Mononuclear cell (primary cell): ENCODE data around the gene CERK. TPM values are rescaled to one million over a fixed set of nuclear protein-coding genes. Genes with fewer than 3 reads are reported as not detected.

ENCODE experiments used
- H3K27me3 ChIP-seq: 2 replicates; pipeline ENCODE4 v1.6.0; 2011; ENCODE audit warnings: low read length, control low read depth; ENCODE audit not compliant: insufficient read depth
- H3K4me1 ChIP-seq: 2 replicates; pipeline ENCODE4 v1.5.1; 2011; ENCODE audit warnings: mild to moderate bottlenecking, low read length, control low read depth; ENCODE audit not compliant: insufficient read depth
- H3K4me3 ChIP-seq: 2 replicates; pipeline ENCODE4 v1.5.1; 2011; ENCODE audit warnings: mild to moderate bottlenecking, low read length, moderate library complexity
- H3K9me3 ChIP-seq: 2 replicates; pipeline ENCODE4 v1.5.1; 2011; ENCODE audit warnings: low read depth, mild to moderate bottlenecking, control low read depth, low read length
- total RNA-seq: library from RNA; depleted of rRNA; stranded (reverse); fragments of >200 nt; gene quantifications from one replicate; pipeline ENCODE4 v1.2.3, GENCODE V29; 2012

CERK gene
- total RNA-seq, 1 donor = 53.8 TPM

- no peaks in the 10 kb centered on the region for H3K27me3 ChIP-seq
- no peaks in the 10 kb centered on the region for H3K9me3 ChIP-seq
- peaks cover 25% of the 10 kb centered on the region for H3K4me1 ChIP-seq
- H3K4me3 ChIP-seq = no peak overlapping the region
These were observed 60.6 kb downstream of the CERK start for GRCh38 chr22:46677323-46678002.

- Histone ChIP-seq H3K4me1 (peaks cover 25% of the 10 kb centered on the region), H3K9me3 (no peaks in the 10 kb centered on the region), H3K27me3 (no peaks in the 10 kb centered on the region), H3K4me3 (no peak overlapping the region)
These were observed 61.2 kb downstream of the CERK start for GRCh38 chr22:46676881-46677280.

- no peaks in the 10 kb centered on the region for H3K27me3 ChIP-seq
- no peaks in the 10 kb centered on the region for H3K9me3 ChIP-seq
- peaks cover 25% of the 10 kb centered on the region for H3K4me1 ChIP-seq
- no peak overlapping the region for H3K4me3 ChIP-seq
These were observed 61.6 kb downstream of the CERK start for GRCh38 chr22:46676479-46676878.

GRCh38 chr22:46675938-46676337 lies 62.1 kb downstream of the CERK start:
- no peak overlapping the region for H3K4me3 ChIP-seq
- no peaks in the 10 kb centered on the region for H3K9me3 ChIP-seq
- no peaks in the 10 kb centered on the region for H3K27me3 ChIP-seq
- H3K4me1 ChIP-seq = peaks cover 25% of the 10 kb centered on the region

- H3K4me1 ChIP-seq = peaks cover 25% of the 10 kb centered on the region
- no peaks in the 10 kb centered on the region for H3K27me3 ChIP-seq
These were observed 62.6 kb downstream of the CERK start for GRCh38 chr22:46675479-46675878.

GRCh38 chr22:46674906-46675305 lies 63.1 kb downstream of the CERK start:
- peak overlapping the region; percentile 13 for H3K4me3 ChIP-seq
- H3K4me1 ChIP-seq = peaks cover 25% of the 10 kb centered on the region
- H3K27me3 ChIP-seq = no peaks in the 10 kb centered on the region
- no peaks in the 10 kb centered on the region for H3K9me3 ChIP-seq

More at GRCh38 chr22:46675479-46675878, 62.6 kb downstream of the CERK start:
- H3K9me3 ChIP-seq = no peaks in the 10 kb centered on the region
- H3K4me3 ChIP-seq = no peak overlapping the region

- no peaks in the 10 kb centered on the region for H3K27me3 ChIP-seq
These were observed 63.7 kb downstream of the CERK start for GRCh38 chr22:46674367-46674781.

GRCh38 chr22:46673662-46674236 lies 64.3 kb downstream of the CERK start:
- Histone ChIP-seq H3K4me1 (peaks cover 25% of the 10 kb centered on the region), H3K9me3 (no peaks in the 10 kb centered on the region), H3K27me3 (no peaks in the 10 kb centered on the region), H3K4me3 (peak overlapping the region; percentile 13)

More at GRCh38 chr22:46674367-46674781, 63.7 kb downstream of the CERK start:
- Histone ChIP-seq H3K9me3 (no peaks in the 10 kb centered on the region), H3K4me3 (peak overlapping the region; percentile 13), H3K4me1 (peaks cover 25% of the 10 kb centered on the region)

- Histone ChIP-seq H3K4me3 (no peak overlapping the region), H3K9me3 (no peaks in the 10 kb centered on the region), H3K4me1 (peaks cover 25% of the 10 kb centered on the region), H3K27me3 (no peaks in the 10 kb centered on the region)
These were observed 64.8 kb downstream of the CERK start for GRCh38 chr22:46673205-46673604.

- Histone ChIP-seq H3K4me1 (peaks cover 25% of the 10 kb centered on the region), H3K9me3 (no peaks in the 10 kb centered on the region), H3K27me3 (no peaks in the 10 kb centered on the region), H3K4me3 (no peak overlapping the region)
These were observed 65.3 kb downstream of the CERK start for GRCh38 chr22:46672731-46673130.

- Histone ChIP-seq H3K4me1 (peaks cover 25% of the 10 kb centered on the region), H3K27me3 (no peaks in the 10 kb centered on the region), H3K9me3 (no peaks in the 10 kb centered on the region), H3K4me3 (no peak overlapping the region)
These were observed 66.1 kb downstream of the CERK start for GRCh38 chr22:46671824-46672432.

- Histone ChIP-seq H3K9me3 (no peaks in the 10 kb centered on the region), H3K4me1 (peaks cover 13% of the 10 kb centered on the region), H3K27me3 (no peaks in the 10 kb centered on the region), H3K4me3 (no peak overlapping the region)
These were observed 68.9 kb downstream of the CERK start for GRCh38 chr22:46669201-46669600.

GRCh38 chr22:46668116-46668515 lies 69.9 kb downstream of the CERK start:
- Histone ChIP-seq H3K27me3 (no peaks in the 10 kb centered on the region), H3K9me3 (no peaks in the 10 kb centered on the region)

GRCh38 chr22:46667245-46667623 lies 70.8 kb downstream of the CERK start:
- H3K27me3 ChIP-seq = no peaks in the 10 kb centered on the region
- no peaks in the 10 kb centered on the region for H3K9me3 ChIP-seq

More at GRCh38 chr22:46668116-46668515, 69.9 kb downstream of the CERK start:
- H3K4me3 ChIP-seq = no peak overlapping the region
- H3K4me1 ChIP-seq = peaks cover 2% of the 10 kb centered on the region

GRCh38 chr22:46666577-46667244 lies 71.3 kb downstream of the CERK start:
- no peaks in the 10 kb centered on the region for H3K27me3 ChIP-seq
- H3K4me1 ChIP-seq = no peaks in the 10 kb centered on the region
- H3K4me3 ChIP-seq = no peak overlapping the region
- no peaks in the 10 kb centered on the region for H3K9me3 ChIP-seq

More at GRCh38 chr22:46667245-46667623, 70.8 kb downstream of the CERK start:
- no peak overlapping the region for H3K4me3 ChIP-seq
- no peaks in the 10 kb centered on the region for H3K4me1 ChIP-seq
